ENCODE data around the gene CPE.
"Not testable (repeated sequence)": the region's sequence is repeated elsewhere in the genome, so short reads cannot be mapped to it uniquely, and the experiment has no call there.

Gene CPE

DNA sequence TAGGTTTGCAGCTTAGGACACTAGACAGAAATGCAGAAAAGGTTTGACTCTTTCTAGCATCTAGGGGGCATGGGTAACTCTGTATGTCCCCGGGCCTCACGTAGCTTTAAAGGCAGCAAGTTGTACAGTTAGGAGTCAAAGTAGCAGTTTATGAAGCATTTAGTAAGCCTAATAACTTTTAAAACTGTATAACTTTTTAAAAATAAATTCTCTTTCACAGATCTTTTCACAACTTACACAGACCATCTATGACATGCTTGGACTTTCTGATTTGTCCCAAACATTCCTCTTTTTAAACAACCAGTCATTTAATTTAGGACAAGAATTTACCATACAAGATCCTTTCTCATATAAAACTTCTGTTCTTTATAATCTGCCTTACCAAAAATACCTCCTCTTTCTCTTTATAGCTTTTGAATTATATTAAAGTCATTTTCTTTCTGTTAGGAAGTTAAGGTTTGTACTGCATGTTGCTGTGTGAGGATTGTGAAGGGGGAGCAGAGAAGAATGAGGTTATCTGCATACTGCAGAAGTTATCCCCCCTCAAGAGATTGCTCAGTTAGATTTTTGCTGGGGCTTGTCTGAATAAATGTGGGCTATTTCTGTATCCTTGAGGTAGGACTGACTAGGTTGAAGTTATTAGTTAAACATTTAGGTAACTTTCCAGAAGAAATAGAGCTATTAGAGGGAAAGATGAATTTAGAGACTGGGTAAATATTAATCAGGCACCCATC, 94.3 kb downstream of the CPE start:
- DNase-seq = no peak

DNA sequence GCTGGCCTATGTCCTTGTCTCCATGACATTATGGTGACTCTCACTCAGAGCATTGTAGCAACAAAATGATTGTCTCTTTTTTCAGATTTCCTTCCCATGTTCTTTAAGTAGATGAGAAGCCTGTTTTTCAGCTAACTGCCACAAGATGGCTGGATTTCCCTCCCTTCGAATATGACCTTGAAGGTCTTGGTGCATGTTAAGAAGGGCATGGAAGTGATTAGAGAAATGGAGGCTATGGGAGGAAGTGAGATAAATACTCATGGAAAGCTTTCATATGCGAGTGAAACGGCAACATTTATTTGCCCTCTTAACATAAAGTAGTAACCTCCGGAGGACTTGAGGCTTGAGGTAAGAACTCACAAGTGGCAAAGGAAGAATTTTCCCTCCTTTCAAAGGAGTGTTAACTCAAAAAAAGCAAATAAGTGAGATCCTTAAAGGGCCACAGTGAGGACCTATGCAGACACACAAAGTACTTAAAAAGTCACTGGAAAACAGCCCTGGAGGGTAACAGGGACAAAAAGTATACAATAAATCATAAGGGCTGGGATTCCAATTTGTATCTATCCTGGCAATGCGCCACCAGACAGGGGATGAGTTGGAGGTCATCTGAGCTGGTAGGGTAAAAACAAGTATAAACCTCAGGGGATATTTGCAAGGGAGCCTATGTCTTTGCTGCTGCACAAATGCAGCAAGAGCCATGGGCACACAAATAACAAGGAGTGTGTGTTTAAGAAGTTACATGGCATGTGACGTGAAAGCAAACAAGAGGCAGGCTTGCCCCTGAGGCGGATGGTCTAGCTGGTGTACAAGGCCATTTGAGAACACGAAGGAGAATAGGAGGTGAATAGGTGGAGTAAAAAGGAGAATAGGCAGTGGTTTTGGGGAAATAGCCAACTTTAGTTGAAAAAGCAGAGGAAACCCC, 96.2 kb downstream of the CPE start:
- no peak for DNase-seq

DNA sequence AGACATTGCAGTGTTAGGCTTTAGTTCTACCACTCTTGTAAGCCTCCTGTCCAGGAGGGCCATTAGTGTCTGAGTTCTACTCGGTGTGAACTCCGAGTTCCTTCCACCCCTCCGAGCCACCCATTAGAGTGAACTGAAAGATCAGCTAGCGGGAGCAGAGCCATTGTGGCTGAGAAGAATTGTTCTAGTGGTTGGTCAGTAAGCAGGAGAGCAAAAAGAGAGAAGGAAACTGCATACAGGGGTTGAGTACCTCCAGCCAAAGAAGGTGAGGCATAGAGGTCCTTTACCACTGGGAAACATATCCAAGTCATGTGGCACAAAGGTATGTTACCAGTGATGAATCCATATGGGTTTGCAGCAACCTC, 96.9 kb downstream of the CPE start:
- DNase-seq = no peak

DNA sequence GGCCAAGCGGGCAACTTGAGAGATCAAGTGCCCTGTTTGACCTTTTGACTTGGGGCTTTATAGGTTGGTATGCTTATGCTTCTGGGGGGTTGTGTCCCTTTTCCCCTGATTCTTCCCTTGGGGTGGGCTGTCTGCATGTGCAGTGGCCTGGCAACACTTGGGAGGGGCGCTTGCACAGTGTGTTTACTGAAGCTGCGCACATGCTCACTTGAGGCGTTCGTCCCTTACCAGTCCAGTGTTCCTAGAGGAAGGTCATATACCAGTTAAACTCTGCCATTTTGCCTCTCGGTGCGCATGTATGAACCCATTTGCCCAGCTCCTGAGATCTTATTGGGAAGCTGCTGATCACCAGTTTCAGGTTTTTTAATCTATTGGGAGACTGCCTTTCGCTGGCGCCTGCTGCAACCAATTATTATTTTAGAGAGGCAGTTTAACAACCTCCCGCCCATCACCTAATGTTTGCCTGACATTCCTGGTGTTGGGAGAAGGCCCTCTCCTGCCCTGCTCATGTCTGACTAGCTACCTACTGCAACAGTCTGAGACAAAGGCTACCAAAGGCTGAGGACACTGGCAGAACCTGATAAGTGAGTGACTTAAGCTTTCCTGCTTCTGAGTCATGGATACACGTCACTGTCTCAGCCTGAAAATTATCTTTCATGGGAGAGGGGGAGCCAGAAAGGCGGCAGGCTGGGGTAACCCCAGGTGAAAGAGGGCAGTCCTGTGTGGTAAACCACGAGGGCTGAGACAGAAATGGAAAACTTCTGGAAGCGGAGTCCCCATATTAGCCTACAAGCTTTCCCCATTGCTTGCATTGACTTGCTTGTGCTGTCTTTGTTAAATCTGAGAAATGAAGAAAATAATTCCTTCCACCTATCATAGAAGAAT, 97.6 kb downstream of the CPE start:
- DNase-seq = no peak

DNA sequence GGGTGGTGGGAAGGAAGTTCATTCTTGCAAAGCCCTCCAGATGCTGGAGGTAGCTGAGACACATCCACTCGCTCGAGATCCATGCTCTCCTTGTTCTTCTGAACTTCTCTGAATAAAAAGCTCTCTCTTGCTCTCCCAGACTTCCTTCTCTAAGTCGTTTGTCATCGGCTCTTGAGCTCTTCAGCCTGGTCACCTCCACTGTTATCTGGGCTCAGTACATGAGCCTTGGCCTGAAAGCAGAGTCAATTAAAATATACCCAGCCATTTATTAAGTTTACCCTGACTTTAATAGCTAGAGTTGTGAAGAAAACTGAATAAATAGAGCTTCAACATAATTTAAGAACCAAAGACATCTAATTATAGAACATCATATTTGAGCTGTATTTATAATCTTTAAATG, 99.0 kb downstream of the CPE start:
- DNase-seq = no peak

DNA sequence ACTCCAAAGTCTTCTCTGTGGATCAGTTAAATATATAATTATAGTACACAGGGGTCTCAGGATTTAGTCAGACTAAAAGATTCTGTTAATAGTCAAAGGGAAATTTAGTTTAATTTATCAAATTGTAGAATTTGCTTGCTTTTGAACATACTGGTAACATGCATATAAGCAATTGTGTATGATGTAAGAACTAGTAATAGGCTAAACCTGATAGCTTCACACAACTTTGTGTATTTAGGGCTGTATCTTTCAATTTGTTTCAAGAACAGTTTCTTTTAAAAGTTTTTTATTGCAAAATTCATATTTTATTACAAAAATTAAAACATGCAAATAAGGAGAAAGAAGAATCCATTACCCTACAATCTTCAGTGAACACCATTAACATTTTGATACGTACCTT, 99.5 kb downstream of the CPE start:
- no peak for DNase-seq

DNA sequence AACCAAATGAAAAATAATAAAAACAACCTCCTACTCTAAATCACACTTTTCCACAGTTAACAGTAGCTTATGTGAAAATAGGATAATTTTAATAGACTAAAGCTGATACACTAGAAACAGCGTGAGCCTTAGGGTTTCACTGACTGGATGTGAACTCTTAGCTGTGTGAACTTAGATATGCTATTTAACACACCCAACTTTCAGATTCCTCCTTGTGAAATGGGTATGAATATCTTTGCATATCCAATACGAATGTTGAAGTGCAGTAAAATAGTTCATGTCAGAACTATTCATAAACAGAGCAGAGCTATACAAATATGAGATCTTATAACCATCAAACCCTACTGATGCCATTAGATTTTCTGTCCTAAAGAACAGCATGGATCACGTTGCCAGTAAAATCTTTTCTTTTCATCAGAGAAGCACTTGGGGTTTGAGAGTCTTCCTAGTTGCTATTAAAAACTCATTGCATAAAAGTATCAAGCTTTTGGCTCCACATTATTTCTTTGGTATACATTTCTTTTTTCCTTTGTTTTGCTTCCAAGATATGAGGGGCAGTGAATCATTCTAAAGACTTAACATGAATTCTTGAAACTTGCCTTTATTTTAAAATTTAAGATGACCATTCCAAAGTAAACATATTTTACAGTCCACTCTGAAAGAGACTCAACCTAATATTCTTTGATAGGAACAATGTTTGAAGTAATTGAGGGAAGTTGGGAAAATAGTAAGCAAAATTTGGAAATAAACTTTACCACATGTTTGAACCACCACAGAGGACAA, 102.4 kb downstream of the CPE start:
- DNase-seq = no peak

DNA sequence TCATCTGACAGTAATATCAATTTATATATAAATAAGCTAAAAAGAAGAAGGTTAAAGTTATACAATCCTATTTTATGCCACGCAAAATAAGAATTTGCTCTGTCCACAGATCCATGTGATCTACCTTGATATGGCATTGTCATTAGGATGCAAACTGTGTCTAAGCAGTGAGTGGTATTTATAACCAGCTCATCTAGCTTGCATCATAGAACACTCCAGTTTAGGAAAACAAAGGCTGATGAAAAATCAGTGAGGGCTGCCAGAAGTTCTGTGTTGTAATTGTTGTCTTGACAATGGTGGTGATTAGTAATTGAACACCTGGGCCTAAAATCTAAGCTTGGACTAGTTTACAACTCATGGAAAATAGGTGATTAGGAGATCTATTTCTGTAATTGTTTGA, 111.0 kb downstream of the CPE start:
- no peak for DNase-seq

DNA sequence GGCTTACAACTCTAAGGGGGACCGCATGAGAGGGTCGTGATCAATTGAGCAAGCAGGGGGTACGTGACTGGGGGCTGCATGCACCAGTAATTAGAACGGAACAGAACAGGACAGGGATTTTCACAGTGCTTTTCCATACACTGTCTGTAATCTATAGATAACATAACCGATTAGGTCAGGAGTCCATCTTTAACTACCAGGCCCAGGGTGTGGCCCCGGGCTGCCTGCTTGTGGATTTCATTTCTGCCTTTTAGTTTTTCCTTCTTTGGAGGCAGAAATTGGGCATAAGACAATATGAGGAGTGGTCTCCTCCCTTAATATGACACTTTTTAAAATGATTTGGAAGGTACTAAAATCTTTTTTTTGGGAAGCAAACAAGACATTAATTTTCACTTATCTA, 113.8 kb downstream of the CPE start:
- DNase-seq = not testable (repeated sequence)

DNA sequence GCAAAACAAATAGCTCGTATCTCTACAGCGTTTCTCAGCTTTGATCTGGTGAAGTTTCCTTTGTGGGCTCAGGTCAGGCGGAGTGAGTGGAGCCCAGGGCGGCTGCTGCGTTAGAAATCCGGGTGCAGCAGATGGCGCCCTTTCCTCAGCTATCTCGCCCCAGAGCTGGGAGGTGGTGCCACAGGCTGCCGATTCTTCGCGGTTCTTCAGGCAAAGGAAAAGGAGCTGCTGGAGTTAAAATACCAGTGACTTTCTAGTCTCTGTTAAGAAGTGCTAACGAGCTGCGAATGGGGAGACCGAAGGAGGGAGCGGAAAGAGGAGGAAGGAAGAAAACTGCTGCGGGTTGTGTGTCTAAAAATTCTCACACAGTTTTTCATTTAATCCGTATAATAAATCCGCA, 114.6 kb downstream of the CPE start:
- peak; percentile 75 to 79 for DNase-seq

DNA sequence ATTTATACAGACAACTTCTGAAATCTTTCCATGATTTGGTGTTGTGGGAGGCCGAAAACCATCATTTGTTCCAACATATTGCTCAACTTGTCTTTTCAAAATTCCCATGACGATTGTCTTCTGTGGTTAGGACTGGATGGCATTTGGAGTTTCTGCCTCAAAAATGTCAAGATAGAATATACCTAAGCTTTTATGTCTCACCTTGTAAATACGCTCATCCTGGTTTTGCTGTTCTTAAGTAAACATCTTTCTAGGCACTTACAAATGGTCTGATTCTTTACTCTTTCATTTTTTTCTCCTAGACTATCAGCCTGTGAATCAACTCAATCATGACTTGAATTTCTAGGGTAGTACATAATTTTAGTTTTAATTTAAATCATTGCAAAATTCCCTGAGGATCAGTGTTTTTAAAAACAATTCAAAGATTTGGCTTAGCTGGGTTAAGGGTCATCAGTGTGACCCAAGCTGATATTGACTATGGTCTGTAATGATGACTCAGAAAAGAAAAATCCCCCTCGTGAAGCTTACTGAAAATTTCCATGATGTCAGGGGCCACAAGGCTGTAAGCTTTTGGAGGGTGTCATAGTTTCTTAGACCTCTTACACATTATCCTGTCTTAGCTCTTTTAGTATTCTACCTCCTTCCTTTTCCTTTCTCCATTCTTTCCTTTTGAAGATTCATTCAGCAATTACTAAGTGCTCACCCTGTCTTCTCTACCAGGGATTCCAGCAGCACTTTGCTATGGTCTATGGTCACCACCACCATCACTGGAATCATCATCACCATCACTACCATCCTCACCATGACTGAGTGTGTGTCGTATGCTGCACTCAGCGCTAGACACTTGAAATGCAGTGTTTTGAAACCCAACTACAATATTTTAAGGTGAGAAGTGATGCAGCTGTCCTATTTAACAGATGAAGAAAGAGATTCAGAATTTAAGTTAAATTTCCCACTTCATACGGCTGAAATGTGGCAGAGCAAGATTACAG, 124.4 kb downstream of the CPE start:
- DNase-seq = no peak

DNA sequence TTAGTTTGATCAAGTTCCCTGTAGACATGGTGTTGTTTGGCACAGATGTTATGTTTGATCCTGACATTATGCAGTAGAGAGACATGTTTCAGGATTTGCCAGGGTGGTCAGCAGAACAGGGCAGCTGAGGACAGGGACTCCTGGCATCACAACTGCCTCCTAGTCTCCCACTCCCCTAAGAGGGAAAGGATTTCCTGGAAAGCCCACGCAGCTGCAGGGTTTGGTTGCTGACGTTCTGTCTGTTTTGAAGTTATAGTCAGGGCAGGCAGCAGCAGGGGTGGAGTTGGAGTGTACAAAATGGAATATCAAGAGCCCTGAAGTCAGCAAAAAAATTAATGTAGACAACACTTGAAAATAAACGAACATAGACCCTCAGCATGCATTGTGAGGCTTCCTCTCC, 125.4 kb downstream of the CPE start:
- no peak for DNase-seq

DNA sequence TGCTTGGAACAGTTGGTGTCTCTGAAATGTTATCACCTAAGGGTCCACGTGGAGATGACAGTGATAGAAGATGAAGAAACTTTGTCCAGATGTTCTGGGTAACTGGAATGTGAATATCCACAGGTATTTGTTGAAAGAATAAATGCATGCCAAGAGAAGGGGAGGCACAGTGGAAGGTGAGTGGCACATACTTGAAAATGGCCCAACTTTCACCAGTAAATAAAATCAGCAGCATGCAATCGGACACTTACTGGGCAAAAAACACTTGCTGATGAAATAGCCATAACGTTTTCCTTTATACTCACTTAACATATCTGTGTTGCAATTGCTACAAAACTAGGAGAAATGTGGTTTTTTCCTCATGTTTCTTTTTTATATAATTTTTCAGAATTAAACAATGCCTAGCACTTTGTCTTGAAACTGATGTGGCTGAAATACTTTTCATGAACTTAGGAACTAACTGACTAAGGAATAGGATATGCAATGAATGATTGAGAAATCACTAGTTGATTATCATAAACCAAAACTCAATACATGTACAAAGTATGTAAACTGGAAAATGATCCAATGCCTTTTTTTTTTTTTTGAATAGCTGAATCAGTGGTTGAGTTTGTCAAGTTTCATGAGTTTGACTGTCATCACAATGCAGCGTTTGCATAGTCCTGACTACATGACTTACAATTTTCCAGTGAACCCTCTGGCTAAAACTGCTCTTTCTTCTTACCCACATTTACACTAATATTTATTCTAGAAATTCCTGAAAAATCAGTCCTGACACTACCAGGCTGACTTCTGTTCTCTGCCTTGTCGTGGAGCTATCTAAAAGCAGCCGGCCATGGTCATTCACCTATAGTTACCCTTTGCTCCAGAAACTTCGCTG, 127.4 kb downstream of the CPE start:
- DNase-seq = no peak

DNA sequence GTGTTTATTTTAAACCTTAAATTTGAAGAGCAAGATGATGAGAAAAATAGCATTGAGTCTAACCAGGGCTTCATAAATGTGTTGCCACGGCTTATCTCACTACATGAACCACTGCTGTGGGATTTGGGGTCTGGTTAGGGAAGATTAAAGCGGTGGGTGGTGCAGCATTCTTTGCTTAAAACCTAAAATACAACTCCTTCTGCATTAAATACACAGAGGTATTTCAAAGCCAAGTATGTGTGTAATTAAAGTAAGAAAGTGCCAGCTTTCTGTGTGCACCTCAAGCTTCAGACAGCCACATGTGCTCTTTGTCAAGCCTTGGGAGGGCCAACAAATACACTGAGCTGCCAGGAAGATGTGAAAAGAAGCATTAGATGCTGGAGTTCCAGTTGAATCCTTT, 128.0 kb downstream of the CPE start:
- no peak for DNase-seq

DNA sequence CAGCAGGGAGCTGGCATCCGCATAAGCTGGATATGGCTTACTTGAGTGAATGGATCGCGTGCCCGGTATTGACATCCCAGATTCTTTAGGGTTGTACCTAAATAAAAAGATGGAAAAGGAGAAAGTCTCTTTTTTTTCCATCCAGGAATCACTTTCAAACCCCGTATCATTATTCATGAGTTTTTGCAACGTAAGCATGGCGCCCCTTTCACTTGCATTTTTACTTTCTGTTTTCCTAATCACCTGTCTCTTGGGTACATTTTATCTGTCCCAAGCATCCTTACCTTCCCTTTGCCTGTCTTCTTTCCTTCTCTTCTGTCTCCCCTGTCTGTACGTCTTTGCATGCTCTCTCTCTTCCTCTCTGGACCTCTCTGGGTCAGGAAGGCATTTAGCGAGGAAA, 128.6 kb downstream of the CPE start:
- no peak for DNase-seq

DNA sequence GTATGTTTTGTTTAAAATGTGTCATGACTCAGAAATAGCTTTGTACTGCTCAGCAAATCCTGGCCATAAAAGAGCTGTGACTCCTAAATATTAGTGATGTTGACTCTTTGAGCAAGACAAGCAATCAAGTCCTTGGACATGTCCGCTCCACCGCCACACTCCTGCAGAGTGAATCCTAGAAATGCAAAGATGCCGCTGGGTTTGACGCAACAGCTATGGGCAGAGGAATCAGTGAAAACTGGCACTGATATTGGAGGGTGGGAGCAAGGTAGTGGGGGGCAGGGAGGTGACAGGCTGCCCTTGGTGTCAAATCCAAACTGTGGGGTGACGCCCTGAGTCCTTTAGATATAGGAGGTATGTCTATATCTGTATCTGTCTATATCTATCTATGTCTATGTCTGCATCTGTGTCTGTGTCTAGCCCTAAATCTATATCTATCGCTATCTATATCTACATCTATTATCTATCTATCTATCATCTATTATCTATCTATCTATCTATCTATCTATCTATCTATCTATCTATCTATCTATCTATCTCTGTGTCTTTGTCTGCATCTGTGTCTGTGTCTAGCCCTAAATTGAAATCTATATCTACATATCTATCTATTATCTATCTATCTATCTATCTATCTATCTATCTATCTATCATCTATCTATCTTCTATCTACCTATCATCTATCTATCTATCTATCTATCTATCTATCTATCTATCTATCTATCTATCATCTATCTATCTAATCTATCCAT, 129.7 kb downstream of the CPE start:
- DNase-seq = no peak

DNA sequence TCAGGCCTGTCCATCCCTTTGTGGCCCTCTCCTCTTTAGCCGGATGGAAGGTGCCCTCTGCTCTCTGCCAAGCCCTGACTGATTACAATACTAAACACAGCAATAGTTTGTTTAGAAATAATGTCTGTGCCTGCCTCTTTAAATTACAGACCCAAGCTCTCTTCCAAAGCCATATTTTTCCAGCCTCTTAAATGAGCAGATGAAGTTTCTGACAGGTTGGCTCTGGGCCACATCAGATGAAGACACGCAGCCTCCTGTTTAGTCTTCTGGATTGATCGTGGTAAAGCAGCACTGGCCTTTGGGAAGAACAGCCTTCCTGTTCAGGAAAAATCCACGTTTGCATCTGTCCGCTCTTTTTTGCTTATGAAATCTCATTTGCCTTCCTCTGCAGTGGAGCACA, 133.6 kb downstream of the CPE start:
- DNase-seq = no peak

DNA sequence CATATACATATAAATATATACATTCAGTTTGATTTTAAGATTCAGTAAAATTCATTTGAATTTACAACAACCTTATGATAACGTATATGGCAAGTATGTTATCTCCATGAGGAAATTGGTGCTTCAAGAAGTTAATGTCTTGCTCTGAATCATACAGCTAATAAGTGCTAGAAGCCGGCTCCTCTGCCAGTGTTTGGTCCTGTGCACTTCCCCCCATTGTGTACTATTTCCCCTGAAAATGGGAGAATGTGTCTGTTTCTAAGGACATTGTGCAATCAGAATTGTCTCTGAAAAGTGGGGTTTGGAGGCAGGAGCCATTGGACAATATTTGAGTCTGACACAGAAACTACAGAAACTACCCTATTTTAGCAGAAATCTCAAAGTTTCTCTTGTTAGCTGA, 135.9 kb downstream of the CPE start:
- DNase-seq = no peak

DNA sequence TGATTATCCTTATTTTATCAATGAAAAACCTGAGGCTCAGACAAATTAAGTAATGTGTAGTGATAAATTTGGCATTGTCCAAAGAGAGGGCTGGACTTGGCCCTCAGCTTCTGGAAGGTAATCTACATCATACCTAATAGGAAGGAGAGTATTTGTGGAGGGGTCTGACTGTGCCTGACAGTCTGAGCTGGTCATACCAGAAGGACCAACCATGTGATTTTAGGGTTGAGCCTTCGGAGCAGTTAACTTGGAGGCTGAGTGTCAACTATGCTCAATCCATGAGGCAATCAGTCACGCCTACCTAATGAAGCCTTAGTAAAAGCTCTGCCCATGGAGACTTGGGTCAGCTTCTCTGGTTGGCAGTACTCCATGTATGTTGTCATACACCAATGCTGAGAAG, 136.4 kb downstream of the CPE start:
- no peak for DNase-seq
